ENCODE results near the gene GID8. TPM values are rescaled to one million over a fixed set of nuclear protein-coding genes. Genes with fewer than 3 reads are reported as not detected.

Gene GID8
- total and polyA plus RNA-seq, 2 experiments from 2014 or later: 41.8 to 106 TPM

DNA sequence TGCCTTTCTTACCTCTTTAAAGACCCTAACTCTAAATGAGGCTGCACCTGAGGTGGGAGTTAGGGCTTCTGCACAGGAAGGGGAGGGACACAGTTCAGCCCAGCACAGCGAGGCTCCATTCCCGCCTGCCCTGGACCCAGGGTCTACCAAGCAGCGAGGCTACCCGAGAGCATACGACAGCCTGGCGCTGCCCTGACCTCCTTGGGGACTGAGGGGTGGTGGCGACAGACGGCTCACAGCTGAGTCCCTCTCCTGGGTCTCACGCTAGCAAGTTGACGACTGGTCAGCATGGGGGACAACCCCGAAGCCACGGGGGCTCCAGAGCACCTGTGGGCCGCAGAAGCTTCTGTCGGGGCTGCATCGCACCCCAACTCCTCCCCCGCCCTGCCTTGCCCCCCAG lies 38.9 kb downstream of the GID8 start:
- Mint-ChIP-seq H3K4me3 (no peak overlapping the region), H3K27ac (no peak overlapping the region), H3K36me3 (ENCODE audit: low read depth) (no peaks in the 10 kb centered on the region; the same call in 2 of the 3 replicates), H3K27me3 (ENCODE audit: insufficient read depth, low read depth, poor library complexity) (peaks cover 47% of the 10 kb centered on the region), H3K4me1 (peaks cover 43% of the 10 kb centered on the region), H3K9me3 (peaks cover 2% of the 10 kb centered on the region; the same call in 1 of the 3 replicates)
- Histone ChIP-seq H3K9me2 (ENCODE audit: insufficient read depth) (no peaks in the 10 kb centered on the region), H3K4me1 (ENCODE audit: insufficient read depth) (peaks cover 52% of the 10 kb centered on the region), H2AFZ (no peak overlapping the region), H3K27ac (ENCODE audit: low read depth) (no peak overlapping the region), H3K27me3 (ENCODE audit: insufficient read depth) (peaks cover 28% of the 10 kb centered on the region), H3K4me3 (no peak overlapping the region), H3K79me2 (replicated peaks; ENCODE audit: insufficient read depth) (no peaks in the 10 kb centered on the region), H3K4me2 (no peak overlapping the region), H3F3A (replicated peaks; ENCODE audit: low read depth) (0 out of 2 replicates have a peak, but pooled peaks cover 11% of the 10 kb centered on the region), H3K36me3 (ENCODE audit: insufficient read depth) (no peaks in the 10 kb centered on the region), H4K20me1 (replicated peaks; ENCODE audit: insufficient read depth) (no peaks in the 10 kb centered on the region)
- ATAC-seq: no peak
- TF ChIP-seq POLR2AphosphoS5 (IDR thresholded peaks at IDR 0.05; ENCODE audit: low read depth) (no peak), CREB1 (CRISPR knock-in tag; IDR thresholded peaks at IDR 0.05; ENCODE audit: low read depth) (no peak), EZH2 (IDR thresholded peaks at IDR 0.05; ENCODE audit: low read depth, unreplicated experiment) (no peak), ZNF114 (CRISPR knock-in tag; IDR thresholded peaks at IDR 0.05) (no peak), STAT1 (IDR thresholded peaks at IDR 0.05; ENCODE audit: unreplicated experiment) (no peak), ZNF462 (CRISPR knock-in tag; IDR thresholded peaks at IDR 0.05) (no peak), ETS1 (IDR thresholded peaks at IDR 0.05) (no peak), CTCF (conservative IDR thresholded peaks at IDR 0.05; ENCODE audit: low read depth in 2 of 2) (no peak), EZH2phosphoT487 (IDR thresholded peaks at IDR 0.05; ENCODE audit: unreplicated experiment) (no peak), NANOG (IDR thresholded peaks at IDR 0.05; ENCODE audit: borderline replicate concordance) (no peak), JUNB (IDR thresholded peaks at IDR 0.05; ENCODE audit: unreplicated experiment) (no peak), REST (IDR thresholded peaks at IDR 0.05; ENCODE audit: unreplicated experiment) (no peak)
- no peak for DNase-seq (ENCODE audit: low spot score)

Measured in GM23338 (cell line).